Frontal cortex (tissue), 4 donors: ENCODE results near the gene PAIP1. TPM values are rescaled to one million over a fixed set of nuclear protein-coding genes. Genes with fewer than 3 reads are reported as not detected.
"Not testable (repeated sequence)": the region's sequence is repeated elsewhere in the genome, so short reads cannot be mapped to it uniquely, and the experiment has no call there.

Experiments
- DNase-seq, 2 donors: peaks; one replicate each; pipeline ENCODE4 v3.0.0; 2012; ENCODE audit warnings: low spot score in 2 of 2
- FAIRE-seq: peaks from 2 replicates; lab custom pipeline; 2012; peaks lifted over from hg19 to GRCh38; lab: Jason Lieb, UNC
- total RNA-seq: library from RNA; depleted of rRNA; stranded (reverse); fragments of >200 nt; gene quantifications from one replicate; pipeline ENCODE4 v1.2.3, GENCODE V29; 2014
- donor health status: control.
- donor health status: control.
- donor health status: control.

Gene PAIP1
- total RNA-seq, 1 donor from 2014 or later = 221 TPM

DNA sequence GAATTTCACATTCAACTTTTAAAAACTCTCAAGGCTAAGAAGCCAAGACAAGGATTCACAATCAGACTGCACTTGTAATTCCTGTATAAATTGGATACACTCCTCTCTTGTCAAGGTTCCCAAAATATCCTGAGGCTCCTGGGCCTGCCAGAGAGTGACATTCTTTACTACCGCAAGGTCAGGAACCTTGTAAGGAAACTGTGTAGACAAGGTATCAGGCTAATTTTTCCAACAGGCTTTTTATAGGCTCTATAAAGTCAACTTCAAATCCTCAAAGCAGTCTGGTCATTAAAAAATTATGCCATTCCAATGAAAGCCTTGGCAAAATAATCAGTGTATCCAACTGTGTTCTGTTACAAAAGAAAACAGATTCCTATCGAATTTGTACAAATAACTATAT lies 15.5 kb upstream of the PAIP1 start:
- no peak for FAIRE-seq

DNA sequence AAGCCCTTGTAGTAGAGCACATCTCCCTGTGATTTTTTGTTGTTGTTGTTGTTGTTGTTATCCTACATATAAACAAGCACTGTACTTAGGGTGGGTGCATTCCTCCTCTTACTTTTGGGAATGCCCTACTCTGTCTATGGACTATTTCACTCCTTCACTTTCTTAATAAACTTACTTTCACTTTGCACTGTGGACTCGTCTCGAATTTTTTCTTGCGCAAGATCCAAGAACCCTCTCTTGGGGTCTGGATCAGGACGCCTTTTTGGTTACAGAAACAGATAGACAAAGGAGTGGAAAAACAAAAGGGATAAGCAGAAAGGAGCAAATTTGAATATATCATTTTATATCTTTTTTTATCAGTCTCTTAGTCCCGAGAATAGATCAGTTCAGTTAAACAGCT lies 14.4 kb upstream of the PAIP1 start:
- FAIRE-seq (no peak), DNase-seq (no peak)

More for the DNA sequence above, 15.5 kb upstream of the PAIP1 start:
- DNase-seq = no peak

- FAIRE-seq (no peak), DNase-seq (no peak)
Observed at GRCh38 chr5:43570450-43571158, 13.7 kb upstream of the PAIP1 start.

- no peak for FAIRE-seq
- DNase-seq = no peak
Observed at GRCh38 chr5:43569236-43569746, 12.4 kb upstream of the PAIP1 start.

GRCh38 chr5:43567967-43568366 lies 11.1 kb upstream of the PAIP1 start:
- DNase-seq = no peak
- FAIRE-seq = no peak

GRCh38 chr5:43565043-43565442 lies 8.2 kb upstream of the PAIP1 start:
- no peak for FAIRE-seq
- DNase-seq = no peak

- no peak for FAIRE-seq
Observed at GRCh38 chr5:43564289-43564850, 7.5 kb upstream of the PAIP1 start.

GRCh38 chr5:43563321-43563720 lies 6.4 kb upstream of the PAIP1 start:
- no peak for DNase-seq
- no peak for FAIRE-seq

More at GRCh38 chr5:43564289-43564850, 7.5 kb upstream of the PAIP1 start:
- no peak for DNase-seq

DNA sequence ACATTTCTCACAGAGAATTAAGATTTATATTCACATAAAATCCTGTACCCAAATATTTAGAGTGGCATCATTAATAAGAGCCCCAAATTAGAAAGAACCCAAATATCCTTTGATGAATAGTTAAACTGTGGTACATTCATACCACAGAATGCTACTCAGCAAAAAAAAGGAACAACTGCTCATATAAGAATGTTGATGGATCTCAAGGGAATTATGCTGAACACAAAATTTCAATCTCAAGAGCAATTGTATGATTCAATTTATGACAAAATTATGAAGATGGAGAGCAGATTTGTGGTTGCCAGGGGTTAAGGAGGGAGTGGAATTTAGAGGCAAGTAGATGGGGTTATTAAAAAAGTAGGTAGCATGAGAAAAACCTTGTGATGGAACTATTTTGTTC lies 4.5 kb upstream of the PAIP1 start:
- FAIRE-seq (no peak), DNase-seq (no peak)

GRCh38 chr5:43560128-43560527 lies 3.3 kb upstream of the PAIP1 start:
- DNase-seq (no peak), FAIRE-seq (no peak)

DNA sequence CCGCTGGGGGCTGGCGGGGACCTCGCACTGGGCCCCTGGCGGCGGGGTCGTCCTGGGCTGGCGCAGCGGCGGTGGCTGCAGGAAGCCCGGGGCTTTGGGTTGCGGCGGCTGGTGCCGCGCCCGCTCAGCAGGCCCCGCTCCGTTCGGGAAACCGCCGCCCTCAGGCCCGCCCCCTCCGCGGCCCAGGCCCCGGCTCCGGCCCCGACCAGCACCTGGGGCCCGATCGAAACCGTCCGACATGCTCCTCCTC lies 345 bp downstream of the PAIP1 start:
- not testable (repeated sequence) for DNase-seq, FAIRE-seq

DNA sequence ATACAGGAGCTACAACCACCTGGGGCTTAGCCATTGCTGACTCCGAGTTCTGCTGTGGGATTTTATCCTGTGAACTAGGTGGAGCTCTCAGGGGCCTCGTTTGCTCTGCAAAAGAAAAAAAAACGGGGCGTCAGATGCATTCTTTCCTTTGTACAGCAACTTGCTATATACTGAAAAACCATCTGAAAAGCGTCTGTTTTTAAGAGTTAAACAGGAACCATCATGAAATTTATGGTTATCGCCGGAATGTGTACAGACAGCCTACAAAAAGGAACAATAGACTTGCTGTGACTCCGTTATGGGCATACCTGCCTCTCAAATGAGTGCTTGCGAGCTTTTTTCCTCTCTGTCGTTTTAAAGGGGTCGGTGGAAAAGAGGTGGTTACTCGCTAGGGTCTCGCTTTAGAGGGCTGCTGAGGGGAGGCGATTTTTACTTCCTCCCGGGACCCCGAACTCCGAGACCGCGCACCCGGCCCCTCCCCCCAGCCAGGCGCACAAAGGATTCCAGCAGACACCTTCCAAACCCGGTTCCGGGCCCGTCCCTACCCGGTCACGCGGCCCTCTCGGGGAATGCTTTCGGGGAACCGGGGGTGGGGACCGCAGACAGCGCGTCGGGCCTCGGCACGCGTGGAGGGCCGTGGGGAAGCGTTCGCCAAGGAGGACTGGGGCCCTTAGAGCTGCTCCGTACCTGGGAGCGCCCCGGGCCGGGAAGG lies 826 bp downstream of the PAIP1 start:
- DNase-seq = peak; percentile 46 to 57
- no peak for FAIRE-seq

DNA sequence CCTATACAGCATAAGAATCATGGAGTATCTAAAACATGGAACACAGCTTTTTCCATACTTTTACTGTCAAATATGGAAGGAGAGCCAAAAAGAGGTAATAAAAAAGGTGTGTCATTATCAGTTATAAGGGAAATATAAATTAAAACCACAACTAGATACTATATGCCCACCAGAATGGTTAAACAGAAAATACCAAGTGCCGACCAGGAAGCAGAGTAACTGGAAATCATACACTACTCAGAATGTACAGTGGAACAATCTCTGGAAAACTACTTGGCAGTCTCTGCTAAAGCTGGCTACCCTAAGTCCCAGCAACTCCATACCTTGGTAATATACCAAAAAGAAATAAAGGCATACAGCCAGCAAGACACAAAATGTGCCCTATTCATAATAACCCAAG lies 2.4 kb downstream of the PAIP1 start:
- DNase-seq (no peak), FAIRE-seq (no peak)

GRCh38 chr5:43553381-43553780 lies 3.5 kb downstream of the PAIP1 start:
- no peak for DNase-seq
- FAIRE-seq = no peak

DNA sequence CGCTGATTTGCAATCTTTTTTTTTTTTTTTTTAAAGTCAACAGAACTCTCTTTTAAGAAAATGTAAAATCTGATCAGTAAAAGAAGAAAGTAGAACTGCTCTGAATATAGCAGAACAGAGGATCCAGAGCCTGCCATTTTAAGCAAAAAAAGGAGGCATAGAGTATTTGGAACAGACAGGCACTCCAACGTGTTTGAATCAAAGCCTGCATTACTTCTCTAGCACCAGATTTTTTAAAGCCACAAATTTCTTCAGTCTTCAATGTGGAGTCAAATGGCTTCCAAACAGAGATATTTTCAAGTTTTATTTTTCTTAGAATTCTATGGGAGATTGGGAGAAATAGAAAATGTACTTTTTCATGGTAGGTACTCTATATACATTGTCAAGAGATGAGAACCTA lies 5.1 kb downstream of the PAIP1 start:
- DNase-seq (no peak), FAIRE-seq (no peak)

- FAIRE-seq, DNase-seq: not testable (repeated sequence)
Observed at GRCh38 chr5:43549272-43549671, 7.6 kb downstream of the PAIP1 start.

DNA sequence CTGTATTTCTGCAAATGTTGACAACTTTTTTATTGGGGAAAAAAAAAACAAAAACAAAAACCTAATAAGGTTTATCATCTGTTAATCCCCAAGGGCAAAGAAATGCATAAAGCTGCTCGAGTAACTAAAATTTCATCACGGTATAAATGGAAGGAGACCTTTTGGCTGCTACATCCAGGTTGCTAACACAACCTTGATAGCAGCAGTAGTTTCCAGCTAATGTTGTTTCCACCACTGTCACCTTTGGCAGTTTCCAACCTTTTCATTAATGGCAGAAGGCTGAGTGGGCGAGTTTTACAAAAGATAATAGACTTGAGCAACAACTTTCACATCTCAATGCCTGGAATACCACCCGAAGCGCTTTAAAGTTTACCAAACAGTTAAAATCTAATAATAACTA lies 8.5 kb downstream of the PAIP1 start:
- no peak for DNase-seq

GRCh38 chr5:43547532-43547931 lies 9.3 kb downstream of the PAIP1 start:
- no peak for DNase-seq
- no peak for FAIRE-seq

More for the DNA sequence above, 8.5 kb downstream of the PAIP1 start:
- no peak for FAIRE-seq

- DNase-seq = no peak
- FAIRE-seq = no peak
Observed at GRCh38 chr5:43543434-43543833, 13.4 kb downstream of the PAIP1 start.

DNA sequence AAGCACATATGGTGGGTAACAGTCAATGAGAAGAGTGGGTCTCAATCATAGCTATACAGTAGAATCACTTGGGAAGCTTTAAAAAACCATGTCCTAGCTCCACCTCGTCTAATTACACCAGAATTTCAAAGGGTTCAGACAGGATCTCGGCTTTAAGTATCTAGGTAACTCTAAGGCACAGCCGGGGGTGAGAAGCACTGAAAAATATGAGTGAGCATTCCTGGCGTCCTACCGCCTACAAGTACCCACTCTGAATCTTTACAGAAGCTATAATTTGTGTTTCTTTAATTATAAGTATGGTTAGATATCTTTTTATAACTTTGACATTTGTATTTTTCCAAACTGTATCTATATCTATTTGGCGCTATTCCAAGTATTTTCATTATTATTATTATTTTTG lies 16.1 kb downstream of the PAIP1 start:
- DNase-seq (no peak), FAIRE-seq (no peak)

DNA sequence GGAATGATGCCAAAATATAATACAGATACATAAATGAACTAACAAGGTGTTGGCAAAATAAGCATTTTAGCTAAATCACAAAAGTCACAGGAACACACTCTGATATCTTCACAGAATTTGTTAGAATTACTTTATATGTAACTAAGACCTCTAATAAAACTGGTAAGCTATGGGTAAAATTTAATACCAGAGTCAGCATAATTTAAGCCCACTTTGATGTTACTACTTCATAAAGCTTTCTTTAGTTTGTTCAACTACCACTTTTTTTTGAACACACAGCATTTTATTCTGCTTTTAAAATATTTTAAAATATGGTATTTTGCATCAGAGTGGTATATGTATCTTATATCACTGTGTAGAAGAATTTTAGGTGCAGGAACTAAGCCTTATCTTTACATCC lies 19.9 kb downstream of the PAIP1 start:
- FAIRE-seq (no peak), DNase-seq (no peak)
